Right lobe of liver (tissue), 4 donors: ENCODE results near the gene DEFB132.

Experiments used
- POLR2A ChIP-seq: fragments of 450-650 bp; IDR thresholded peaks from one replicate; pipeline ENCODE4 v1.6.1; 2017; ENCODE audit warnings: antibody characterized with exemption, mild to moderate bottlenecking
- TF ChIP-seq, protein P1 (sequence below), 4 donors: fragments of 200-600 bp in 3 of 4; fragments of 450-650 bp in 1 of 4; IDR thresholded peaks; one replicate each; pipeline versions ENCODE4 v1.5.1 to v1.8.0; 2016 to 2022; ENCODE audit warnings: antibody characterized with exemption in 4 of 4, mild to moderate bottlenecking in 2 of 4
- donor health status: DM: no; HTN: no; CAD: no.
- donor health status: DM: no; HTN: no; CAD: no.
- donor health status: DM: no; HTN: yes; CAD: no.

DNA sequence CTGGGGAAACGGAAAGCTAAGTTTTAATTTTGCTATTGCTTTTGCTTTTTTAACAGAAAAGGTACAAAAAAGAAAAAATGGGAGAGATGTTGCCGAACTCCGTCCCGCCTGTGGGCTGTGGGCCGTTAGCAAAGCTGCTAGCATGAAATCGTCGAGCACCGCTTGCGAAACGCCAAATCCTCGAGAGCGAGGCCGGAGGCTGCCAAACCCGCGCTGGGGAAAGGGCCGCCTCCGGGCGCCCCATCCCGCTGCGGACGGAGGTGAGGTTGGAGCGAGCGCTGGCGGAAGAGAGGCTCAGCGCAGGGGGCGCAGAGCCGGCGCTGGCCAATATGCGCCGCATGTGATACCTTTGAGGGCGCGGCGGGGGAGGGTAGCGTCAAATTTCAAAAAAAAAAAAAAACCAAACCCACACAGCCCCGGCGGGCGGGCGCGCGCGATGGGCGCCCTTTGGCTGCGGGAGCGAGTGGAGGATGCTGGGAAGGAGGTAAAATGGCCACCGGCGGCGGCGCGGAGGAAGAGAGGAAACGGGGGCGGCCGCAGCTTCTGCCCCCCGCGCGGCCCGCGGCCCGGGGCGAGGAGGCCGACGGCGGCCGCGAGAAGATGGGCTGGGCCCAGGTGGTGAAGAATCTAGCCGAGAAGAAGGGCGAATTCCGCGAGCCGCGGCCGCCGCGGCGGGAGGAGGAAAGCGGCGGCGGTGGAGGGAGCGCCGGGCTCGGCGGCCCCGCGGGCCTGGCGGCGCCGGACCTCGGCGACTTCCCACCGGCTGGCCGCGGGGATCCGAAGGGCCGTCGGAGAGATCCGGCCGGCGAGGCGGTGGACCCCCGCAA is 39.8 kb downstream of the DEFB132 start, which contains the start of gene ZCCHC3:
- TF ChIP-seq, protein P1, sequence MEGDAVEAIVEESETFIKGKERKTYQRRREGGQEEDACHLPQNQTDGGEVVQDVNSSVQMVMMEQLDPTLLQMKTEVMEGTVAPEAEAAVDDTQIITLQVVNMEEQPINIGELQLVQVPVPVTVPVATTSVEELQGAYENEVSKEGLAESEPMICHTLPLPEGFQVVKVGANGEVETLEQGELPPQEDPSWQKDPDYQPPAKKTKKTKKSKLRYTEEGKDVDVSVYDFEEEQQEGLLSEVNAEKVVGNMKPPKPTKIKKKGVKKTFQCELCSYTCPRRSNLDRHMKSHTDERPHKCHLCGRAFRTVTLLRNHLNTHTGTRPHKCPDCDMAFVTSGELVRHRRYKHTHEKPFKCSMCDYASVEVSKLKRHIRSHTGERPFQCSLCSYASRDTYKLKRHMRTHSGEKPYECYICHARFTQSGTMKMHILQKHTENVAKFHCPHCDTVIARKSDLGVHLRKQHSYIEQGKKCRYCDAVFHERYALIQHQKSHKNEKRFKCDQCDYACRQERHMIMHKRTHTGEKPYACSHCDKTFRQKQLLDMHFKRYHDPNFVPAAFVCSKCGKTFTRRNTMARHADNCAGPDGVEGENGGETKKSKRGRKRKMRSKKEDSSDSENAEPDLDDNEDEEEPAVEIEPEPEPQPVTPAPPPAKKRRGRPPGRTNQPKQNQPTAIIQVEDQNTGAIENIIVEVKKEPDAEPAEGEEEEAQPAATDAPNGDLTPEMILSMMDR (IDR thresholded peaks at IDR 0.05): no peak
- peak; percentile 83 for TF ChIP-seq POLR2A
